ENCODE measurements around the gene MOGAT2. TPM values are rescaled to one million over a fixed set of nuclear protein-coding genes. Genes with fewer than 3 reads are reported as not detected.

The MOGAT2 gene
- total and polyA plus RNA-seq, 2 of the 4 experiments (the other 2 are of a cell fraction) = not detected

GRCh38 chr11:75778962-75779361, 61.3 kb downstream of the MOGAT2 start:
- CTCF ChIA-PET = no interaction called here
- Histone ChIP-seq H4K20me1 (ENCODE audit: insufficient read depth, low read length) (no peaks in the 10 kb centered on the region), H4K8ac (ENCODE audit: low read depth in 2 of 2, low read length in 2 of 2) (no peak overlapping the region), H3K36me3 (ENCODE audit: control insufficient read depth, insufficient read depth, low read length) (no peaks in the 10 kb centered on the region), H4K5ac (ENCODE audit: low read depth, low read length) (no peak overlapping the region), H2BK5ac (ENCODE audit: low read depth, low read length, poor library complexity, severe bottlenecking) (no peak overlapping the region), H3K9me1 (ENCODE audit: insufficient read depth, low read length) (no peaks in the 10 kb centered on the region), H3K4ac (ENCODE audit: low read depth, low read length) (no peak overlapping the region), H3K4me2 (ENCODE audit: low read depth, low read length) (no peak overlapping the region), H2AFZ (replicated peaks; ENCODE audit: low read length, poor library complexity) (no peak overlapping the region), H4K91ac (ENCODE audit: insufficient read depth, low read depth, low read length) (no peak overlapping the region), H3K4me1 (ENCODE audit: control insufficient read depth, insufficient read depth, low read length) (no peaks in the 10 kb centered on the region), H3K23ac (ENCODE audit: low read depth, low read length) (no peak overlapping the region), H2BK15ac (ENCODE audit: low read depth, low read length) (no peak overlapping the region), H3K27me3 (ENCODE audit: control insufficient read depth, insufficient read depth, low read length) (peaks cover 12% of the 10 kb centered on the region; the same call in 1 of the 2 replicates), H3K56ac (ENCODE audit: extremely low read depth, insufficient read depth, low read length) (no peak overlapping the region), H3K9me3 (ENCODE audit: control insufficient read depth, insufficient read depth, low read length) (no peaks in the 10 kb centered on the region), H3K4me3 (ENCODE audit: insufficient read depth, low read depth, low read length) (no peak overlapping the region), H3K27ac (ENCODE audit: insufficient read depth, low read length) (no peak overlapping the region), H3K79me1 (ENCODE audit: low read depth in 1 of 2, low read length in 2 of 2) (no peaks in the 10 kb centered on the region), H3K9ac (ENCODE audit: low read depth, low read length) (no peak overlapping the region), H3K18ac (ENCODE audit: low read depth, low read length) (no peak overlapping the region), H2AK5ac (ENCODE audit: low read depth, low read length) (no peak overlapping the region), H2AK9ac (replicated peaks; ENCODE audit: low read depth, low read length, poor library complexity) (no peak overlapping the region), H2BK120ac (ENCODE audit: low read depth, low read length) (no peak overlapping the region), H3K14ac (replicated peaks; ENCODE audit: low read depth, low read length) (no peak overlapping the region), H2BK20ac (ENCODE audit: low read depth, low read length) (no peak overlapping the region)
- DNase-seq (no peak), ATAC-seq (ENCODE audit: low read depth) (no peak)
- TF ChIP-seq CEBPB (IDR thresholded peaks at IDR 0.05; ENCODE audit: low read depth, low read length) (no peak), MAZ (IDR thresholded peaks at IDR 0.05; ENCODE audit: borderline replicate concordance, low read depth, low read length) (no peak), CTCF (conservative IDR thresholded peaks at IDR 0.05; ENCODE audit: low read depth, low read length) (no peak), ELK1 (IDR thresholded peaks at IDR 0.05; ENCODE audit: borderline replicate concordance, low read depth, low read length) (no peak), RCOR1 (IDR thresholded peaks at IDR 0.05; ENCODE audit: insufficient replicate concordance, low read length) (no peak), MXI1 (IDR thresholded peaks at IDR 0.05; ENCODE audit: borderline replicate concordance, low read depth, low read length) (no peak), MAFK (IDR thresholded peaks at IDR 0.05; ENCODE audit: low read depth, low read length) (no peak), USF2 (IDR thresholded peaks at IDR 0.05; ENCODE audit: low read depth, low read length) (no peak), FOS (IDR thresholded peaks at IDR 0.05; ENCODE audit: low read depth, low read length) (no peak), NFE2L2 (IDR thresholded peaks at IDR 0.05; ENCODE audit: low read depth, low read length) (no peak), SMC3 (IDR thresholded peaks at IDR 0.05; ENCODE audit: low read depth, low read length) (no peak), RAD21 (IDR thresholded peaks at IDR 0.05; ENCODE audit: low read length) (no peak), POLR2A (IDR thresholded peaks at IDR 0.05; ENCODE audit: low read depth, low read length) (no peak), BHLHE40 (IDR thresholded peaks at IDR 0.05; ENCODE audit: low read depth, low read length) (no peak)
- in situ Hi-C loops (cut with MboI; ENCODE audit: low sequenced_read_pairs) = no loop called here
- no TSS peak for BruUV-seq (replicated peaks)
- intact Hi-C loops (cut with micrococcal nuclease) = no loop called here
- WGBS, 2 experiments (ENCODE audit: extremely low coverage in 2 of 2, insufficient read length in 1 of 2) = no CpG with 5 or more reads among the region's 5 CpGs
- POLR2A ChIA-PET (ENCODE audit: unreplicated experiment) = no interaction called here
- dilution Hi-C loops (cut with HindIII; ENCODE audit: low sequenced_read_pairs, unreplicated experiment) = no loop called here
